SKM-1 treated with dmso at 0.1 percent for 144 hours (cell line): ENCODE measurements around the gene TMEM92.
"Not testable (repeated sequence)": the region's sequence is repeated elsewhere in the genome, so short reads cannot be mapped to it uniquely, and the experiment has no call there.

Experiments used
- DNase-seq: peaks from one replicate; lab custom pipeline; 2025; ENCODE audit not compliant: unreplicated experiment; lab: John Stamatoyannopoulos, UW

The TMEM92 gene

DNA sequence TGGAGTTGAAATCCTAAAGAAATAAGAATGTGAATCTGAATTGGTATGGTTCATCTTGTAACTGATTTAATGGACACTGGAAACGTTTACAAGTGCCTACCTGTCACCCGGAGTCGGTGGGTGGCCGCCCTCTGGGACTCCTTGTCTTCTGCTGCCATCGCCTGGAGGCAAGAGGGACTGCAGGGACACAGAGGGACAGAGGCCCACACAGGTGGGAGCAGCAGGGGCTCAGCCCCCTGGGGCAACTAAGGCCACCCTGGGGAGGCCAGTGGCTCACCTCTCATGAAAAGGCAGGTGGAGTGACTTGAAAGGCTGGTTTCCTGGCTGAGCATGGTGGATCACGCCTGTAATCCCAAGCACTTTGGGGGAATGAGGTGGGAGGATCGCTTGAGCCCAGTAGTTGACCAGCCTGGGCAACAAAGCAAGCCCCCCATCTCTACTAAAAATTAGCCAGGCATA lies 23.2 kb downstream of the TMEM92 start:
- peak; percentile 60 for DNase-seq

DNA sequence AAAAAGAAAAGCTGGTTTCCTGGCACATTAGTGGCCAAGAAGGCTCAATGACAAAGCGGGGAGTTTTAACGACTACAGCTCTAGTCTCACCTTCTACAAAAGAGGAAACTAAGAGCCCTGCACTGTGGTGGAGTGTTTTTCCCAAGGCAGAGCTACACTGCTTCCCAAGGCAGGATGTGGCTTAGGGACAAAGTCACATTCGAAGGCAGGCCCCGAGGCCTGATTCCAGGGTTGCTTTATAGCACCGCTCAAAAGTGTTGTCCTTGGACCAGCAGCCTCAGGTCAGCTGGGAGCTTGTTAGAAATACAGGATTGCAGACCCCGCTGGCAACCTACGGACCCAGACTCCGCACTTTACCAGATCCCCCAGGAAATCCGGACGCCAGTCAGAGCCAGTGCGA lies 23.8 kb downstream of the TMEM92 start:
- no peak for DNase-seq

DNA sequence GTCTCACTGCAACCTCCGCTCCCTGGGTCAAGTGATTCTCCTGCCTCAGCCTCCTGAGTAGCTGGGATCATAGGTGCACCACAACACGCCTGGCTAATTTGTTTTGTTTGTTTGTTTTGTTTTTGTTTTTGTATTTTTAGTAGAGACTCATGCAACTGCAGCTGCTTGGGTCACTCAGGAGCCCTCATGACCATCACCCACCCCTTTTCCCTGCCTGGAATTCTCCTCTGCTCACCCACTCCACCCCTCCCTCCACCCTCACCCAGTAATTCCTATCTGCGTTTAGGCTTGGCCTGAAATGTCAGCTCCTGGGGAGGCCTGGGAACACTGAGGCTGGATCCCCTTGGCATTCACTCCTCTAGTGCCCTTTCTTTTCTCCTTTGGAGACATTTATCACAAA lies 25.5 kb downstream of the TMEM92 start:
- DNase-seq, result no peak

- not testable (repeated sequence) for DNase-seq
Observed at GRCh38 chr17:50300824-50301223, 26.6 kb downstream of the TMEM92 start.

- peak; percentile 87 for DNase-seq
Observed at GRCh38 chr17:50301891-50302584, 27.8 kb downstream of the TMEM92 start.

DNA sequence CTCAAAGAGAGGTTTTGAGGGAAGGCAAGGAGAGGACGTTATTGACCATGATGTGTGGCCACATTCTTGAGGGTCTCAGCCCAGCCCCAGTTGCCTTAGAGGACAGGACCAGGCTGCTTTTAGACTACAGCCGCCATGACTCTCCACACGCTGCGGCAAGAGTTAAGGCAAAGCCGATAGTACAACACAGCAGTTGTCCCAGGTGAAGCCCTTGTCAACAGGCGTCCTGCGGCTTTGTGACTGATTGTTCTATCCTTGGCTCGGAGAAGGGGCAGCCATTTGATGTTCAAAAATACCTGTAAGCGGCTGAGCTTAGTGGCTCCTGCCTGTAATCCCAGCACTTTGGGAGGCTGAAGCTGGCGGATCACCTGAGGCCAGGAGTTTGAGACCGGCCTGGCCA lies 28.8 kb downstream of the TMEM92 start:
- no peak for DNase-seq

GRCh38 chr17:50303596-50303995 lies 29.3 kb downstream of the TMEM92 start:
- DNase-seq, result no peak

GRCh38 chr17:50304781-50305404 lies 30.6 kb downstream of the TMEM92 start:
- no peak for DNase-seq

DNA sequence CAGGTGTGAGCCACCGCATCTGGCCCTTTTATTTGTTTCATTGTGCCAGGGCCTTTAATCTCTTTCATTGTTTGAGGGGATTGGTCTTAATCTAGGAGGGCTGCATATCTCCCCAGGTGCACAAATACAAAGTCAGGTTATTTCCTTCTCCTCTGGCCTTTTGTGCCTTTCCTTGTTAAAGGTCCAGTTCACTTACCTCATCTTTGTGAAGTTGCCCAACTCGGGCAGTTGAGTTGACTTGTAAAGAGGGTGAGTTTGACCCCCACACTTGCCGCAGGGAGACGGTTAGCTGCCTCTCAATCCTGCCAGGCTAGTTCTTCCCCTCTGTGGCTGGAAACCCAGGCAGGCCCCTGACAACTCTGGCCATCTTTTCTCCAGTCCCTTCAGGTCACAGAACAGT lies 33.4 kb downstream of the TMEM92 start:
- DNase-seq, result peak; percentile 61

- DNase-seq, result no peak
Observed at GRCh38 chr17:50308666-50309065, 34.4 kb downstream of the TMEM92 start.

- no peak for DNase-seq
Observed at GRCh38 chr17:50310455-50311111, 36.3 kb downstream of the TMEM92 start.

GRCh38 chr17:50311112-50311460 lies 36.8 kb downstream of the TMEM92 start:
- no peak for DNase-seq

DNA sequence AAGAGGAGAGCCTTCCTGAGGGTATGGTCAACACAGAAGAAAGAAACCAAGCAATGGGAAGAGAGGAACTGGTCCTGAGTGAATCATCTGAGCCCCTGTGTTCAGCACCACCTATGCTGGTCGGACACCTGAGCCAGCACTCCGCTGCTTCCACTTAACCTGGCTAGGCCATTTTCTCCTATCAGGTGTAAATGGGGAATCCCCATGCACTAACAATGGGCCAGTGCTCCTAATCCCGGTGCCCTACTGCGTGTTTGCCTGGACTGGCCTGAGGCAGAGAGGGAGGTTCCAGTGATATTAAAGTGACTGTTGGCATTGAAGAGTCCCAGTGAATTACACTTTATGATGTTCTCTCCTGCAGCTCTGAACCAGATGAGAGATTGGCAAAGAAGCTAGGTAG lies 37.2 kb downstream of the TMEM92 start:
- no peak for DNase-seq

DNA sequence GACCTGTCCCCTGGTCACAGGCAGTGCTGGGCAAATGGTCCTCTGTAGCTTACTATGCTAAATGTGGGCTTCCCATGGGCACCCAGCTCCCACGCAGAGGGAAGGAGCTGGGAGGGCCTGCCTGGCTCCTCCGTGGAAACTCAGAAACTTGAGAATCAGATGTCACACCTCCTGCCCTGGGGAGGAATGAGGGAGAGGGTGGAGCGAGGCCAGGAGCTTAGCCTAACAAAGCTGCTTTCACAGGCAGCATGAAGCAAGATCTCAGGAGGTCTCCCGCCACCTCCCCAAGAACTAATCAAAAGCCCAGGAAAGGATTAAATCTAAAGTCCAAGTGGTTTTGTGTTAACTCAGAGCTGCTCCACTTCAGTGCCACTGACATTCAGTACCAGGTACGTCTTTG lies 38.0 kb downstream of the TMEM92 start:
- DNase-seq, result no peak

- no peak for DNase-seq
Observed at GRCh38 chr17:50314456-50315011, 40.3 kb downstream of the TMEM92 start.

DNA sequence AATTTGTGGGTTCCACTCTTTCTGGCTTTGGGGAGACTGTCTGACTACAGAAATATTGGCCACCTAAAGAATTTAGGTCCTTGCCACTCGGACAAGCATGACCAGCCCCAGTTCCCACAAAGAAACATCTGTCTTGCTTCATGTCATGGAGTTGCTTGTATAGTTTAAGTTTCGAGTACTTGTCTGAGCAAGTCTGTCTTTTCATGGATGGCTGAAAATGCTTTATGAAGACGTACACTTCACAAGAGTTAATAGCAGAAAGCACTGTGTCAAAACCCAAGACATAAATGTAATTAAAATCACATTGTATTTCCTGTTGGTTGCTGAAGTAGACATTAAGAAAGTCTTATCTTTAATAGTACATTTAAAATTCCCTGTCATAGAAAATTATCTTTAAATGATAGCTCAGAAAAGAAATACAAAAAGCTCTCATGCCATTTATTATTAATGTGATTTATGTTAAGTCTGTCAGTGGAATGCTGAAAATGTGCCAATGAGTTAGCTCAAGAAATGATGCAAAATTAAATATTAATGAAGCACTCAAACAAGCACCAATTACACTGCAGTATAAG lies 41.8 kb downstream of the TMEM92 start:
- DNase-seq, result no peak

- not testable (repeated sequence) for DNase-seq
Observed at GRCh38 chr17:50316660-50317059, 42.4 kb downstream of the TMEM92 start.

- DNase-seq, result no peak
Observed at GRCh38 chr17:50317121-50317520, 42.9 kb downstream of the TMEM92 start.

GRCh38 chr17:50318501-50319285 lies 44.4 kb downstream of the TMEM92 start:
- DNase-seq, result no peak

DNA sequence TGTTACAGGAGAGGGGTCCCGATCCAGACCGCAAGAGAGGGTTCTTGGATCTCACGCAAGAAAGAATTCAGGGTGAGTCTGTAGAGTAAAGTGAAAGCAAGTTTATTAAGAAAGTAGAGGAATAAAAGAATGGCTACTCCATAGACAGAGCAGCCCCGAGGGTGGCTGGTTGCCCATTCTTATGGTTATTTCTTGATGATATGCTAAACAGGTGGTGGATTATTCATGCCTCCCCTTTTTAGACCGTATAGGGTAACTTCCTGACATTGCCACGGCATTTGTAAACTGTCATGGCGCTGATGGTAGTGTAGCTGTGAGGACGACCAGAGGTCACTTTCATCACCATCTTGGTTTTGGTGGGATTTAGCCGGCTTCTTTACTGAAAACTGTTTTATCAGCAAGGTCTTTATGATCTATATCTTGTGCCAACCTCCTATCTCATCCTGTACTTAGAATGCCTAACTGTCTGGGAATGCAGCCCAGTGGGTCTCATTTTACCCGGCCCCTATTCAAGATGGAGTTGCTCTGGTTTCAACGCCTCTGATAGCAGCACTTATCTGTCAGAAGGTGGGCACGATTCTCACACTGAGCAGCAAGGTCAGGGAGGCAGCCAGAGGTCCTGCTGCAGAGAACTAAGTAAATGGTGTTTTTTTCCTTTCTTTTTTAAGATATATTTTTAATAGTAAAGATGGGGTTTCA lies 45.2 kb downstream of the TMEM92 start:
- no peak for DNase-seq
